GM19239 (cell line): Measurements from ENCODE around the gene HIPK1.
"Not testable (repeated sequence)": the region's sequence is repeated elsewhere in the genome, so short reads cannot be mapped to it uniquely, and the experiment has no call there.

Source experiments
- DNase-seq: peaks from one replicate; pipeline ENCODE4 v3.0.0; 2011; ENCODE audit warnings: low spot score; ENCODE audit not compliant: insufficient read length
- FAIRE-seq: peaks from 2 replicates; lab custom pipeline; 2011; peaks lifted over from hg19 to GRCh38; lab: Jason Lieb, UNC

HIPK1 gene

DNA sequence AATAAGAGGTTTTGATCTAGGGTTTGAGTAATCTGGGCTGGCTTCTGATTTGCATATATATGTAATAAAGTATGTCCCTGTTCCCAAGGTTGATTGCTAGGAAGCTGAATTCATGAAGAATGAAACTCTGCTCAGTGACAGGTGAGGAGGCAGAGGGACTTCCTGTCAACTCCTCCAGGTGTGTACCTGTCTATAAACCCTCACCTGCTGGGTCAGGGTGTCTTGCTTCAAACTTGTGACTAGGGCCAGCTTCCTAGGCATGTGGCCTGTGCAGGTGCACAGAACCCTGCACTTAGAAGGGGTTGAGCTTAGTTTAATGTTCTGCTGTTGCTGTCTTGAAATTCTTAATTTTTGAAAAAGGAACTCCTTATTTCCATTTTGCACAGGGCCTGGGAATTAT is 71.3 kb downstream of the HIPK1 start:
- no peak for DNase-seq
- FAIRE-seq = no peak

- FAIRE-seq (no peak), DNase-seq (no peak)
Measured at GRCh38 chr1:114002492-114003239, 73.5 kb downstream of the HIPK1 start.

GRCh38 chr1:114003431-114003830 is 74.3 kb downstream of the HIPK1 start:
- FAIRE-seq (no peak), DNase-seq (no peak)

DNA sequence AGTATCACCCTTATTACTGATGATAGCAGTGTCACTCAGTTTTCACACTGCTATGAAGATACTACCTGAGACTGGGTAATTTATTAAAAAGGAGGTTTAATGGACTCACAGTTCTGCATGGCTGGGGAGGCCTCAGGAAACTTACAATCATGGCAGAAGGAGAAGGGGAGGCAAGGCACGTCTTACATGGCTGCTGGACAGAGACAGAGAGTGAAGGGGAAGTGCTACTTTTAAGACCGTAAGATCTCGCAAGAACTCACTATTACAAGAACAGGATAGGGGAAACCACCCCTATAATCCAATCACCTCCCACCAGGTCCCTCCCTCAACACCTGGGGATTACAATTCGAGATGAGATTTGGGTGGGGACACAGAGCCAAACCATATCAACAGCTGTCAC is 77.7 kb downstream of the HIPK1 start:
- DNase-seq, FAIRE-seq: not testable (repeated sequence)

DNA sequence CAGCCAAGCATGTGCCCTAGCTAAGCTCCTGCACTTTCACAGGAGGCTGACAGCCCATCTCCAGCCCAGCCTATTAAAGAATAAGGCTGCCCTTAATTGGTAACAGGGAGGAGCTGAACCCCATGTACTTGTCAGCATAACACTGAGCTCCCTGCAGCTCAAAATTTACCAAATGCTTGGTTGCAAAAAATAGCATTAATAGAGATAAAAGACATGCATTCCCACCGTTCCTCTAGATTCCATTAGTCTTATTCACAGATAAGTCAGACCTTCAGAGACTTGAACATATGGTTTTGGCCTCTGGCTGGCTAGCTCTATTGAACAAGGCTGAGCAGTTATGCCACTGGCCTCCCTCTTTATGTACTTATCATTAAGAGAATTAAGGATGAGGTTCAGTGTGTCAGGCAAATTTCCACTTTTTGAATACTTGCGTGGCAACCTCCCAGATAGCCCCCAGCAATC is 79.4 kb downstream of the HIPK1 start:
- DNase-seq = no peak
- FAIRE-seq = no peak

DNA sequence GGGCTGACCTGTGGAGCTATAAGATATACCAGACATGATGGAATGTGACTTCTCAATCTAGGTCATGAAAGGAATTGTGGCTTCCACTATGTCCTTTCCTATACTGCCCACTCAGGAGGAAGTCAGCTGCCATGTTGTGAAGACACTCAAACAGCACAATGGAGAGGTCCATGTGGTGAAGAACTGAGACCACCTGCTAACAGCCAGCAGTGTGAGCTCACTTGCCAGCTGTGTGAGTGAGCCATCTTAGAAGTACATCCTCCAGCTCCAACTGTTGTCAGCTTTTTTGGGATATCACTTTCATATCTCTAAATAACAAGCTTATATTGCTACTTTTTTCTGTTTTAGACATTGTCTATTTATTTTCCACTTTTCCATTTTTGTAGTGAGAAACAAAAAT is 79.9 kb downstream of the HIPK1 start:
- DNase-seq = no peak
- no peak for FAIRE-seq

- FAIRE-seq (no peak), DNase-seq (no peak)
Measured at GRCh38 chr1:114009393-114009792, 80.3 kb downstream of the HIPK1 start.

- FAIRE-seq (no peak), DNase-seq (no peak)
Measured at GRCh38 chr1:114010433-114011184, 81.5 kb downstream of the HIPK1 start.

DNA sequence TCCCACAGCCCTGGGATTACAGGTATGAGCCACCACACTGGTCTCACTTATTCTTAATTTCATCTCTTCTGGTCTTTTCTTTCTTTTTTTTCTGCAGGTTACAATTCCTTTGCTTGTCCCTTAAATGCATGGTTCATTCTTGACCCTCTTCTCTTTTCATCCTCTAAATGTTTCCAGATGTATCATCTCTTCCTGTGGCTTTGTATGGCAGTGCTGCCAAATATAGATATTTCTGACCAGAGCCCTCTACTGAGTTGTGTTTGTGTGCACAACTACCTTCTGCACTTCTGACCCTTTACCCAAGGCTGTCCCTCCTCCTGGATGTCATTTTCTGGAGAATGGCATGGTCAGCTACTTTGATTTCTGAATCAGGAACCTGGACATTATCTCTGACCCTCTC is 82.7 kb downstream of the HIPK1 start:
- DNase-seq (no peak), FAIRE-seq (no peak)

- DNase-seq (no peak), FAIRE-seq (no peak)
Measured at GRCh38 chr1:114015075-114015474, 86.0 kb downstream of the HIPK1 start.

DNA sequence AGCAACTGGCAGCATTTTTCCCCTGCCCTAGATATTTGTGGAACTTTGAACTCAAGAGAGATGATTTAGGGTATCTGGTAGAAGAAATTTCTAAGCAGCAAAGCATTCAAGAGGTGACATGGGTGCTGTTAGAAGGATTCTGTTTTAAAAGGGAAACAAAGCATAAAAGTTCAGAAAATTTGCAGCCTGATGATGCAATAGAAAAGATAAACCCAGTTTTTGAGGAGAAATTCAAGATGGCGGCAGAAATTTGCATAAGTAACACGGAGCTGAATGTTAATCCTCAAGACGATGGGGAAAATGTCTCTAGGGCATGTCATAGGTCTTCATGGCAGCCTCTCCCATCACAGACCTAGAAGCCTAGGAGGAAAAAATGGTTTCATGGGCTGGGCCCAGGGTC is 90.6 kb downstream of the HIPK1 start:
- not testable (repeated sequence) for DNase-seq, FAIRE-seq

- FAIRE-seq = no peak
- DNase-seq = no peak
Measured at GRCh38 chr1:114021665-114022099, 92.6 kb downstream of the HIPK1 start.

DNA sequence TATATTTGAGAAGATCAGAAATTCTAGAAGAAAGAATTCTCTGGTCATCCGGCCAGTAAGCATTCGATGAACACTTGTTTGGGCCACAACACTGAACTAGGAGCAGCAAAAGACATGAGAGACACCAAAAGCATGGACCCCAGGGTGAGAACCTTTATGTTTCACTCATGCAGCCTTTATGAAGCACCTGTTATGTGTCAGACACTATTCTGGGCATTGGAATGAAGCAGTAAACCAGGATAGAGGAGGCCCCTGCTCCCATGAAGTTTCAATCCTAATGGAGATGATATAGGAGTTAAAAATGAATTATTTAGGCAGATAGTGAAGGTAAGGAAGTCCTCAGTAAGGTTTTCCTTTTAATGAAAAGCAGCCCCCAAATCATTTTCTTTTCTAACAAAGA is 93.8 kb downstream of the HIPK1 start:
- no peak for DNase-seq
- FAIRE-seq = no peak

- FAIRE-seq (no peak), DNase-seq (no peak)
Measured at GRCh38 chr1:114023377-114023776, 94.3 kb downstream of the HIPK1 start.

- DNase-seq (no peak), FAIRE-seq (no peak)
Measured at GRCh38 chr1:114024049-114024448, 94.9 kb downstream of the HIPK1 start.

GRCh38 chr1:114025609-114026401 is 96.7 kb downstream of the HIPK1 start:
- DNase-seq (no peak), FAIRE-seq (no peak)

- FAIRE-seq (no peak), DNase-seq (no peak)
Measured at GRCh38 chr1:114026797-114027196, 97.7 kb downstream of the HIPK1 start.
